ENCODE data around the gene AGK.

Gene AGK

GRCh38 chr7:141587304-141587703 is 36.1 kb downstream of the AGK start:
- Mint-ChIP-seq H3K27me3 (no peaks in the 10 kb centered on the region), H3K4me3 (peak overlapping the region; percentile 14 to 75), H3K4me1 (peaks cover 80% of the 10 kb centered on the region), H3K9me3 (peaks cover 22 to 24% of the 10 kb centered on the region in 2 donors), H3K27ac (no peak overlapping the region)
- no peak for DNase-seq
- no peak for ATAC-seq

GRCh38 chr7:141588912-141589311 is 37.7 kb downstream of the AGK start:
- DNase-seq (no peak), ATAC-seq (no peak)
- Mint-ChIP-seq H3K27ac (no peak overlapping the region), H3K4me1 (peaks cover 79% of the 10 kb centered on the region), H3K4me3 (no peak overlapping the region), H3K9me3 (peaks cover 6 to 8% of the 10 kb centered on the region in 2 donors), H3K27me3 (no peaks in the 10 kb centered on the region)

GRCh38 chr7:141590071-141590470 is 38.9 kb downstream of the AGK start:
- no peak overlapping the region for H3K4me3 Mint-ChIP-seq
- H3K27me3 Mint-ChIP-seq = no peaks in the 10 kb centered on the region
- no peak for ATAC-seq
- DNase-seq = no peak
- no peak overlapping the region for H3K27ac Mint-ChIP-seq
- peaks cover 78% of the 10 kb centered on the region for H3K4me1 Mint-ChIP-seq
- H3K9me3 Mint-ChIP-seq = peaks cover 4% of the 10 kb centered on the region in 2 donors

DNA sequence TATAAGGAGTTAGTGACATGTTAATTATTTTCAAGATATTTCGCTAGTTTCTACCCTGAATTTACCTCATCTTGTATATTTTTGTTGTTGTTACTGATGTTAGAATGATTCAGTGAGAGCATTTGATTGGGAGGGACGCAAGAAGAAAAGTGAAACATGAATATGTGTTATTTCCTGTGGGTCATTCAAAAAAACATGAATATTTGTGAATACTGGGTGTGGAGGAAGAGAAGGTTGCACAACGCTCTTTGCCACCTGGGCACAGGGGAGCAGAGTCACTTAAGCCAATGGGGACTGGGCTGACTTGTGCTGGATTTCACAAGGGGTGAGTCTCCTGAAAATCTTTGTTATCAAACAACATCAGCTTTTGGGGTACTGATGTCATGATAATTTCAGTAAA is 39.5 kb downstream of the AGK start:
- H3K9me3 Mint-ChIP-seq = peaks cover 4% of the 10 kb centered on the region in 2 donors
- no peak for DNase-seq
- H3K4me1 Mint-ChIP-seq = peaks cover 72% of the 10 kb centered on the region
- ATAC-seq = no peak
- no peak overlapping the region for H3K4me3 Mint-ChIP-seq
- H3K27me3 Mint-ChIP-seq = no peaks in the 10 kb centered on the region
- H3K27ac Mint-ChIP-seq = peak overlapping the region in 1 of 2 donors; percentile 4

- Mint-ChIP-seq H3K9me3 (peaks cover 4% of the 10 kb centered on the region in 2 donors), H3K4me3 (no peak overlapping the region), H3K27ac (no peak overlapping the region), H3K27me3 (no peaks in the 10 kb centered on the region), H3K4me1 (peaks cover 51% of the 10 kb centered on the region)
- ATAC-seq (peak; percentile 50), DNase-seq (no peak)
Measured at GRCh38 chr7:141593134-141593533, 41.9 kb downstream of the AGK start.

DNA sequence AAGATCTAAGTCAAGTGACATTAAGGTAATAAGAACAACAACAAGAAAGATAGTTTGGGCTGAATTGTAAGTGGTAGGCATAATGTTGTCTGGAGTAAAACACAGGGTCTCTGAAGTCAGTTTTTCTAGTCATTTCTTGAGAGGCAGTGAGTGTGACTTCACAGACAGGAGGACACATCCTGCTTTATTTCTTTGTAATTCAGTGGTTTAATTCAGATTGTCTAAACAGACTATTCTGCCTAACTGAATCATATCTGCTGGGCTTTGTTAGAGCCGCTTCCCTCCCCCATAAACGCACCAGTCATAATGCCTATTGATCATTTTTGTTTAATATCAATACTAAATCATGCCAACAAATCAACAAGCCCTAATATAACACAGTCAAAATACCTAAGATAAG is 46.8 kb downstream of the AGK start:
- Mint-ChIP-seq H3K27ac (no peak overlapping the region), H3K27me3 (no peaks in the 10 kb centered on the region), H3K4me3 (no peak overlapping the region), H3K9me3 (no peaks in the 10 kb centered on the region), H3K4me1 (peaks cover 18% of the 10 kb centered on the region)
- ATAC-seq (no peak), DNase-seq (no peak)

- ATAC-seq (no peak), DNase-seq (no peak)
- H3K27ac Mint-ChIP-seq = peak overlapping the region; percentile 29 to 69
- H3K4me3 Mint-ChIP-seq = no peak overlapping the region
- H3K9me3 Mint-ChIP-seq = no peaks in the 10 kb centered on the region
- no peaks in the 10 kb centered on the region for H3K27me3 Mint-ChIP-seq
- peaks cover 14% of the 10 kb centered on the region for H3K4me1 Mint-ChIP-seq
Measured at GRCh38 chr7:141598408-141598807, 47.2 kb downstream of the AGK start.

GRCh38 chr7:141600168-141601006 is 49.2 kb downstream of the AGK start:
- no peak for ATAC-seq

GRCh38 chr7:141609576-141609975 is 58.4 kb downstream of the AGK start:
- no peak for ATAC-seq
- H3K4me1 Mint-ChIP-seq = no peaks in the 10 kb centered on the region
- H3K4me3 Mint-ChIP-seq = no peak overlapping the region
- H3K27ac Mint-ChIP-seq = no peak overlapping the region
- H3K27me3 Mint-ChIP-seq = no peaks in the 10 kb centered on the region
- H3K9me3 Mint-ChIP-seq = no peaks in the 10 kb centered on the region
- no peak for DNase-seq

More at GRCh38 chr7:141600168-141601006, 49.2 kb downstream of the AGK start:
- H3K4me1 Mint-ChIP-seq = no peaks in the 10 kb centered on the region
- no peaks in the 10 kb centered on the region for H3K27me3 Mint-ChIP-seq
- no peaks in the 10 kb centered on the region for H3K9me3 Mint-ChIP-seq
- DNase-seq = no peak
- no peak overlapping the region for H3K4me3 Mint-ChIP-seq
- no peak overlapping the region for H3K27ac Mint-ChIP-seq

- H3K27ac Mint-ChIP-seq = no peak overlapping the region
- H3K4me1 Mint-ChIP-seq = no peaks in the 10 kb centered on the region
- H3K4me3 Mint-ChIP-seq = no peak overlapping the region
- no peaks in the 10 kb centered on the region for H3K9me3 Mint-ChIP-seq
- ATAC-seq (no peak), DNase-seq (no peak)
- H3K27me3 Mint-ChIP-seq = no peaks in the 10 kb centered on the region
Measured at GRCh38 chr7:141610671-141611070, 59.5 kb downstream of the AGK start.

DNA sequence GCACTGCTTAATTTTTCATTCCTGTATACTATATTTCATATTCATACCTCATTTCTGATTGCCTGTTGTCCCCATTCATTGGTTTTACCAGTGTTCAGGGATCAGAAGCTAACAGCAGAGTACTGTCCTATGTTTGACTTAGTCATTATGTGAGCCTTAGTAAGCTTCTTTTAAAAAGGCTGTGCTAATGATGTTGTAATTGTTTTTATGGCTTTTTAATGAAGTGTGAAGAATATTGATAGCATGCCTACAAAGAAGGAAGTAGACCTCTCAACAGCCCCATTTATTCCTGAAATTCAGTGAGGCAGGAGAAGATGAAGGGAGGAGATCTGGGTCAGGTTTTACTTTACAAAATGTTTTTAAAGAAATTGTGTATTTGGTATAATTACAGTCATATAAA is 61.7 kb downstream of the AGK start:
- Mint-ChIP-seq H3K27me3 (no peaks in the 10 kb centered on the region), H3K27ac (no peak overlapping the region), H3K4me1 (no peaks in the 10 kb centered on the region), H3K4me3 (no peak overlapping the region), H3K9me3 (no peaks in the 10 kb centered on the region)
- ATAC-seq (no peak), DNase-seq (no peak)

DNA sequence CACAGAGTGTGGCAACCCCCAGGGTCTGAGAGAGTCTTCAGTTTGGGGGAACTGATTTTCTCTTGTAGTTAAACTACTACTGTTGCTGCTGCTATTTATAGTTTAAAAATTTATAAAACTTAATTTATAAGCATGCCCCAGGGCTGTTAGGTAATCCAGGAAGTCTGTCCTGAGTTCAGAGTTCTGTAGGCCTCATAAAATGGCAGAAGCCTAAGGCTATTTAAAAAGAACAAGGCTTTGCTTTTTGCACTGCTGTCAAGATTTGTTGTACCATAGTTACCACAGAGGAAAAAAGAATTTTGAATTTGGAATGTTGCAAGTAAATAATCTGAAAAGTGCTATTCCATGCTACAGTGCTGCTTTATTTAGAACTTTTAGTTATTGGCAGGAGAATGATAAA is 66.1 kb downstream of the AGK start:
- no peaks in the 10 kb centered on the region for H3K4me1 Mint-ChIP-seq
- H3K27me3 Mint-ChIP-seq = no peaks in the 10 kb centered on the region
- no peak overlapping the region for H3K27ac Mint-ChIP-seq
- no peak overlapping the region for H3K4me3 Mint-ChIP-seq
- ATAC-seq = no peak
- no peak for DNase-seq
- H3K9me3 Mint-ChIP-seq = no peaks in the 10 kb centered on the region

DNA sequence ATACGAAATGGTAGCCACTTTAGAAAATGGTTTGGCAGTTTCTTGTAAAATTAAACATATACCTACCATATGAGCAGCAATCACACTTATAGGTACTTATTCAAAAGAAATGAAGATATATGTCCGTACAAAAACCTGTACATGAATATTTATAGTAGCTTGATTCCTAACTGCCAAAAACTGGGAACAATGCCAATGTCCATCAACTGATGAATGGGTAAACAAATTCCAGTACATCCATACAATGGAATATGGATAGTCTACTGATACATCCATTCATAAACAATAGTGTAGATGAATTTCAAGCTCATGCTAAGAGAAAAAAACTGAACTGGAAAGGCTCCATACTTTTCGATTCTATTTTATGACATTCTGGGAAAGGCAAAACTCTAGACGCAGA is 68.5 kb downstream of the AGK start:
- Mint-ChIP-seq H3K27ac (no peak overlapping the region), H3K9me3 (no peaks in the 10 kb centered on the region), H3K27me3 (no peaks in the 10 kb centered on the region), H3K4me1 (no peaks in the 10 kb centered on the region), H3K4me3 (no peak overlapping the region)
- no peak for ATAC-seq
- DNase-seq = no peak

GRCh38 chr7:141624763-141625162 is 73.6 kb downstream of the AGK start:
- ATAC-seq (no peak), DNase-seq (no peak)
- H3K9me3 Mint-ChIP-seq = no peaks in the 10 kb centered on the region
- H3K27me3 Mint-ChIP-seq = no peaks in the 10 kb centered on the region
- no peak overlapping the region for H3K27ac Mint-ChIP-seq
- no peaks in the 10 kb centered on the region for H3K4me1 Mint-ChIP-seq
- H3K4me3 Mint-ChIP-seq = no peak overlapping the region

DNA sequence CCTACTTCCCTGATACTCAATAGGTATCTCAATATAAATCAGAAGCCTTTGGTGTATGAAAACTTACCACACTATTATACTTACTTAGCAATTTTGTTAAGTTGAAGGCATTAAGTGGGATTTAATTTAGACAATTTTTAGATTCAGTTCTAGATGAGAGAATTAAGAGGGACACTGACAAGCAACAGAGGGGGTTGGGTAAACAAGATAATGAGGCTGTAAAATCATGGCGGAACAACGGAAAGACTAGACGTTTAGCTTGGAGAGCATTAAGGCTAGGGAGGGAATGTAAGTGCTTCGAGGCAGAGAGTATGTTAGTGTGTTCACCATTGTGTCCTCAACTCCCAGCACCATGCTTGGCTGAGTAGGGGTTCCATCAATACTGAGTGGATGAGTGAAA is 79.4 kb downstream of the AGK start:
- no peak for ATAC-seq
- H3K4me3 Mint-ChIP-seq = no peak overlapping the region
- H3K4me1 Mint-ChIP-seq = no peaks in the 10 kb centered on the region
- H3K9me3 Mint-ChIP-seq = no peaks in the 10 kb centered on the region
- peak overlapping the region in 1 of 2 donors; percentile 30 for H3K27ac Mint-ChIP-seq
- no peaks in the 10 kb centered on the region for H3K27me3 Mint-ChIP-seq
- no peak for DNase-seq

DNA sequence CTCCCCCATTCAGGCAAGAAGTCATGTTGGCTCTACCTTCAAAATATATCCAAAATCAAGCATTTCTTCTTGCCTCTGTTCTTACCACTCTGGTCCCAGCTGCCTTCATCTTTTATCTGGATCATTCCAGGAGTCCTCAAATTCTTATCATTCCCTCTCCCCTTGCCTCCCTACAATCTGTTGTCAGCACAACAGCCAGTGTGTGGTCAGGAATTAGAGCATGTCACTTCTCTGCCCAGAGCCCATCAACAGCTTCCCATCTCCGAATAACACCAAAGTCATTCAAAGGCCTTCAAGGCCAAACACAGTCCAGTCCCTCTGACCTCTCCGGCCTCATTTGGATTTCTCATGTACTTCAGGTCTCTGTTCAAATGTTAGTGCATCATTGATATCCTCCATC is 80.3 kb downstream of the AGK start:
- Mint-ChIP-seq H3K27ac (no peak overlapping the region), H3K9me3 (no peaks in the 10 kb centered on the region), H3K27me3 (no peaks in the 10 kb centered on the region), H3K4me1 (no peaks in the 10 kb centered on the region), H3K4me3 (no peak overlapping the region)
- ATAC-seq = no peak
- no peak for DNase-seq

- H3K9me3 Mint-ChIP-seq = no peaks in the 10 kb centered on the region
- H3K4me1 Mint-ChIP-seq = no peaks in the 10 kb centered on the region
- DNase-seq (no peak), ATAC-seq (no peak)
- H3K4me3 Mint-ChIP-seq = no peak overlapping the region
- H3K27ac Mint-ChIP-seq = no peak overlapping the region
- H3K27me3 Mint-ChIP-seq = no peaks in the 10 kb centered on the region
Measured at GRCh38 chr7:141634065-141634464, 82.9 kb downstream of the AGK start.
